ENCODE data around the gene IRAK2. TPM values are rescaled to one million over a fixed set of nuclear protein-coding genes. Genes with fewer than 3 reads are reported as not detected.
A peak's percentile ranks its signal among the peaks of the same experiment; 100 is the strongest.

Gene IRAK2
- total and polyA plus RNA-seq, 2 experiments from 2014 or later: 1.1 to 2.1 TPM

DNA sequence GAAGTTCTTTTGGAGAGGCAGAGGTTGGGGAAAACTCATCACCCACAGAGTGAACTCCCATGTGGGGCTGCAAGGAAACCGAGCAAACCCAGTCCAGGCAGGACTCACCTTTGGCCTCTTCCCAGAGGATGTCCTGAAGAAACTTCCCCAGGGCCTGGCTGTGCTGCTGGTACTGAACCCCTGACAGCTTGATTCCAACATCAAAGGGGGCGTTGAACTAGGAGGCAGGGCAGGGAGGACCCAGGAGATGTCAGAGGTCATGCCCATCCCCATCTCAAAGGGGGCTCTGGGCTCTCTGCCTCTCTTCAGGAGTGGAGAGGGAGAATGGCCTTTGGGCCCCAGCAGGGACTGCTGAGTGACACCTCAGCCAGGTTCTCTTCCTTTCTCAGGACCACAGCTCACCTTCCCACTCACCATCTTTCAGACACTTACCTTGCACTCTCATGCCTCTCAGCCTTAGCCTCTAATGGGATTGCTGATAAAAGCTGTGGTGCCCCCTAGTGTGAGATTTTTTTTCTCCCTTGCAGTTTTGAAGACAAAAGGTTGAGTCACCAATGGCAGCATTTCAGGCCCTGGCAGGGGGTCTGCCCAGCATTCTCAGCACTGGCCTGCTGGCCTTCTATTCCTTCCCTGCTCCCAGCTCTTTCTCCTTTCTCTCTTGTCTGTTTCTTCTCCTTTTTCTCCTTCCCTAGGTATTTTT, 122.0 kb downstream of the IRAK2 start:
- H3K9me2 ChIP-seq (ENCODE audit: insufficient read depth): no peaks in the 10 kb centered on the region
- in situ Hi-C loops (cut with MboI): no loop called here
- no peak overlapping the region for H3K9ac ChIP-seq
- no peaks in the 10 kb centered on the region for H3K79me2 ChIP-seq (ENCODE audit: insufficient read depth)
- H3K9me3 ChIP-seq (ENCODE audit: low read depth): no peaks in the 10 kb centered on the region
- H3K27me3 ChIP-seq (replicated peaks; ENCODE audit: insufficient read depth): no peaks in the 10 kb centered on the region
- TF ChIP-seq EZH2phosphoT487 (IDR thresholded peaks at IDR 0.05; ENCODE audit: insufficient read depth, low read depth): no peak
- TF ChIP-seq EZH2 (IDR thresholded peaks at IDR 0.05; ENCODE audit: insufficient read depth, poor library complexity, severe bottlenecking): no peak
- peak; percentile 41 for DNase-seq
- peaks cover 8% of the 10 kb centered on the region for H3K4me1 ChIP-seq (ENCODE audit: insufficient read depth)
- H2AFZ ChIP-seq: no peak overlapping the region
- H3F3A ChIP-seq (ENCODE audit: insufficient read depth): peaks cover 3% of the 10 kb centered on the region
- H4K20me1 ChIP-seq (ENCODE audit: insufficient read depth): peaks cover 3% of the 10 kb centered on the region; the same call in 1 of the 2 replicates
- no peak overlapping the region for H3K27ac ChIP-seq
- H3K36me3 ChIP-seq (ENCODE audit: low read depth): peaks cover 7% of the 10 kb centered on the region; the same call in 1 of the 2 replicates
- no peak overlapping the region for H3K4me3 ChIP-seq
- H3K4me2 ChIP-seq (ENCODE audit: unreplicated experiment): no peak overlapping the region
- WGBS, 2 experiments (ENCODE audit: low coverage in 1 of 2, low lambda C conversion rate in 2 of 2, missing lambda C conversion rate in 2 of 2): 96 to 97% methylated on average over 2 of the region's 2 CpGs

DNA sequence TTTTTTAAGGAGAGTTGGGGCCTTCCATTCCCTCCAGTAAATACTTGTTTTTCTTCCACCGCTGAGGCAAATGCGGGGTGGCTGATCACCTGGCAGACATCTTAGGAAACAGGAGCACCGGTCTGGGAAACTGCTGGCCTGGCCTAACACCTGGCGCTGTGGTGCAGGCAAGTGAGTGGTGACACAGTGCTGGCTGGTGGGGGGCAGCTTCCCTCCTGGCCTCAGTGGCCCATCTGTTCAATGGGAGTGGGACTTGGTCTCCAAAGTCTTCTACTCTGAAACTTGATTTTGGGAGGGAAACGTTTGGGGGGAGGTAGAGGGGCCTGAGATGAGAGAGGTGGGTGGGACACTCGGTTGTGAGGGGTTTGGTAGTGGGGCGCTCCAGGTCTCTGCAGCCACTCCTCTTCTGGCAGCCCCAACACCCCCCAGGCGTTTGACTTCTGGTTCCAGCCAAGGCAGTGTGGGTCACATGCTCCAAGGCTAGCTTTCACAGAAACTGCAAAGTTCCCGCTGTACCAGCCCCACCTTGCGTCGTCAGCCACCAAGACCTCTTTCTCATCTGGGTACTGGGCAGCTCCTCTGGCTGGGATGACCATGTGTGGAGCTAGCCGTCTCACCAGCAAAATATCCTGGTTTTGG, 123.3 kb downstream of the IRAK2 start:
- Histone ChIP-seq H3K9me2 (ENCODE audit: insufficient read depth) (no peaks in the 10 kb centered on the region), H3K79me2 (ENCODE audit: insufficient read depth) (no peaks in the 10 kb centered on the region), H3K36me3 (ENCODE audit: low read depth) (peaks cover 6% of the 10 kb centered on the region; the same call in 1 of the 2 replicates), H3K9me3 (ENCODE audit: low read depth) (no peaks in the 10 kb centered on the region), H3K4me1 (ENCODE audit: insufficient read depth) (no peaks in the 10 kb centered on the region), H3K27me3 (replicated peaks; ENCODE audit: insufficient read depth) (no peaks in the 10 kb centered on the region), H3K4me2 (ENCODE audit: unreplicated experiment) (no peak overlapping the region), H3F3A (ENCODE audit: insufficient read depth) (no peaks in the 10 kb centered on the region), H3K4me3 (no peak overlapping the region), H3K27ac (no peak overlapping the region), H2AFZ (no peak overlapping the region), H3K9ac (no peak overlapping the region), H4K20me1 (ENCODE audit: insufficient read depth) (no peaks in the 10 kb centered on the region)
- no peak for DNase-seq
- WGBS, 2 experiments (ENCODE audit: low coverage in 1 of 2, low lambda C conversion rate in 2 of 2, missing lambda C conversion rate in 2 of 2): 88% methylated on average over 11 to 12 of the region's 12 CpGs
- in situ Hi-C loops (cut with MboI): no loop called here
- no peak for TF ChIP-seq EZH2phosphoT487 (IDR thresholded peaks at IDR 0.05; ENCODE audit: insufficient read depth, low read depth)
- TF ChIP-seq EZH2 (IDR thresholded peaks at IDR 0.05; ENCODE audit: insufficient read depth, poor library complexity, severe bottlenecking): no peak

DNA sequence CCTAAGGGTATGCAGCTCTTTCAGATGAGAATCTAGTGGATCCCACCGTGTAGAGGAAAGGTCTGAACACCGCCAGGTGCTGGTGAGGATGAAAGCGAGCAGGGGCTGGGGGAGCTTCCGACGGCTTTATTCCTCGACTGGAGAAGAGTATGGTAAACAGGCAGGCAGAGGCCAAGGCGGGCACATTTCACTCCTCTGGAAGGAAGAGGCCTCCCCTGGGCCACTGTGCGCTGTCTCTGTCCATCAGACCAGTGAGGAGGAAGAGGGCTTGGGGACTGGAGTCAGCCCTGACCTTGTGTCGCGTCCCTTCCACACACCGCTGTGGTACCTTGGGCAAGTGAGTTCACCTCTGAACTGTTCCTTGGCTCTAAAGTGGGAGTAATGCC, 123.8 kb downstream of the IRAK2 start:
- no peak overlapping the region for H3K9ac ChIP-seq
- in situ Hi-C loops (cut with MboI): no loop called here
- TF ChIP-seq EZH2 (IDR thresholded peaks at IDR 0.05; ENCODE audit: insufficient read depth, poor library complexity, severe bottlenecking): no peak
- no peak for TF ChIP-seq EZH2phosphoT487 (IDR thresholded peaks at IDR 0.05; ENCODE audit: insufficient read depth, low read depth)

DNA sequence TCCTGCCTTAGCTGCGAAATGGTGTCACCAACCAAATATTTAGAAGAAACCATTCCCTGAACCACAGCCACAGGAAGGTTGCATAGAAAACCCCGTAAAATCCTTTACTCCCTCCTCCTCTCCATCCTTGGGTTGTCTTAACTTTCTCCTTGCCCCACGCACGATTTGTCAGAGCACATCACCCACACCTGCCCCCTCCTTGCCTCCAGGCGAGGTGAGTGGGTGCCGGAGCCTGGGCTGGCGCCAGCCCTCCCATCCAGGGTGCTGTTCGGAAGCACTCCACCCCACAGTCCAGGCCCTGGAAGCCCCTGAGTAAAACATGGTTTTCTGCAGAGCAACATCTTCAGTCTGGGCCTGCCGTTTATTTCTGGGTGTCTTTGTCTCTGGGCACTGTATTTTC, 124.4 kb downstream of the IRAK2 start:
- Histone ChIP-seq H3K9me3 (ENCODE audit: low read depth) (no peaks in the 10 kb centered on the region), H3K9ac (no peak overlapping the region), H3K36me3 (ENCODE audit: low read depth) (no peaks in the 10 kb centered on the region), H3K79me2 (ENCODE audit: insufficient read depth) (no peaks in the 10 kb centered on the region), H3K9me2 (ENCODE audit: insufficient read depth) (no peaks in the 10 kb centered on the region), H3K27me3 (replicated peaks; ENCODE audit: insufficient read depth) (no peaks in the 10 kb centered on the region), H2AFZ (no peak overlapping the region), H3K4me2 (ENCODE audit: unreplicated experiment) (no peak overlapping the region), H3F3A (ENCODE audit: insufficient read depth) (no peaks in the 10 kb centered on the region), H4K20me1 (ENCODE audit: insufficient read depth) (no peaks in the 10 kb centered on the region), H3K27ac (no peak overlapping the region), H3K4me1 (ENCODE audit: insufficient read depth) (no peaks in the 10 kb centered on the region), H3K4me3 (no peak overlapping the region)
- TF ChIP-seq EZH2 (IDR thresholded peaks at IDR 0.05; ENCODE audit: insufficient read depth, poor library complexity, severe bottlenecking): no peak
- TF ChIP-seq EZH2phosphoT487 (IDR thresholded peaks at IDR 0.05; ENCODE audit: insufficient read depth, low read depth): no peak
- WGBS, 2 experiments (ENCODE audit: low coverage in 1 of 2, low lambda C conversion rate in 2 of 2, missing lambda C conversion rate in 2 of 2): 87 to 92% methylated on average over 9 of the region's 9 CpGs
- in situ Hi-C loops (cut with MboI): no loop called here
- DNase-seq: no peak

More for the DNA sequence above, 123.8 kb downstream of the IRAK2 start:
- Histone ChIP-seq H3K36me3 (ENCODE audit: low read depth) (peaks cover under 1% of the 10 kb centered on the region; the same call in 1 of the 2 replicates), H3K27ac (no peak overlapping the region), H4K20me1 (ENCODE audit: insufficient read depth) (no peaks in the 10 kb centered on the region), H3K4me2 (ENCODE audit: unreplicated experiment) (no peak overlapping the region), H3K27me3 (replicated peaks; ENCODE audit: insufficient read depth) (no peaks in the 10 kb centered on the region), H3F3A (ENCODE audit: insufficient read depth) (no peaks in the 10 kb centered on the region), H3K9me2 (ENCODE audit: insufficient read depth) (no peaks in the 10 kb centered on the region), H3K4me3 (no peak overlapping the region), H3K9me3 (ENCODE audit: low read depth) (no peaks in the 10 kb centered on the region), H3K79me2 (ENCODE audit: insufficient read depth) (no peaks in the 10 kb centered on the region), H3K4me1 (ENCODE audit: insufficient read depth) (no peaks in the 10 kb centered on the region), H2AFZ (no peak overlapping the region)
- WGBS, 2 experiments (ENCODE audit: low coverage in 1 of 2, low lambda C conversion rate in 2 of 2, missing lambda C conversion rate in 2 of 2): 95 to 99% methylated on average over 11 of the region's 11 CpGs
- DNase-seq: no peak
